Panc1 (cell line): Measurements from ENCODE around the gene PLEKHG7. TPM values are rescaled to one million over a fixed set of nuclear protein-coding genes. Genes with fewer than 3 reads are reported as not detected.

Source experiments
- ATAC-seq: fragments of 200-7000 bp; cut with Tn5 transposase; 2 replicates; pipeline ENCODE4 v1.9.1; 2020; ENCODE audit warnings: mild to moderate bottlenecking, moderate library complexity
- BruUV-seq: library from RNA; stranded (reverse); fragments of 400-500 nt; replicated peaks from 2 replicates; lab custom pipeline; 2021; lab: Mats Ljungman, UMichigan
- CTCF ChIA-PET: fragments of 300-600 bp; sonication (Branson Sonifier 250); formaldehyde crosslinking; loops from one replicate; lab custom pipeline; 2022; ENCODE audit warnings: antibody characterized with exemption; lab: Charles Lee
- POLR2A ChIA-PET: fragments of 300-600 bp; sonication (Branson Sonifier 250); formaldehyde crosslinking; loops from one replicate; lab custom pipeline; 2022; ENCODE audit warnings: antibody characterized with exemption; lab: Charles Lee
- DNase-seq: peaks from one replicate; pipeline ENCODE4 v3.0.0-alpha.2; 2010; ENCODE audit warnings: low read depth, low spot score
- H3K27ac ChIP-seq: 2 replicates; pipeline ENCODE4 v1.5.1; 2011; ENCODE audit warnings: mild to moderate bottlenecking, low read length, inconsistent platforms
- H3K27me3 ChIP-seq: fragments of 200-500 bp; sonication (Bioruptor generic); 2 replicates; pipeline ENCODE4 v1.6.0; 2014; ENCODE audit warnings: low read length, inconsistent platforms; ENCODE audit not compliant: control insufficient read depth, insufficient read depth
- H3K36me3 ChIP-seq: fragments of 200-500 bp; sonication (Bioruptor generic); 2 replicates; pipeline ENCODE4 v1.5.1; 2014; ENCODE audit warnings: inconsistent platforms, mild to moderate bottlenecking, low read length, moderate library complexity; ENCODE audit not compliant: control insufficient read depth, insufficient read depth
- H3K4me1 ChIP-seq: 2 replicates; pipeline ENCODE4 v1.5.1; 2011; ENCODE audit warnings: inconsistent platforms, mild to moderate bottlenecking, low read length, moderate library complexity; ENCODE audit not compliant: control insufficient read depth, insufficient read depth
- H3K4me3 ChIP-seq, 2 experiments: 2 replicates each; pipeline ENCODE4 v1.5.1; 2011 to 2012; ENCODE audit warnings: low read depth in 2 of 2, low read length in 2 of 2, mild to moderate bottlenecking in 2 of 2, inconsistent platforms in 1 of 2, moderate library complexity in 1 of 2
- H3K9me3 ChIP-seq: fragments of 200-500 bp; sonication (Bioruptor generic); 2 replicates; pipeline ENCODE4 v1.5.1; 2014; ENCODE audit warnings: low read depth, mild to moderate bottlenecking, inconsistent platforms, low read length, moderate library complexity; ENCODE audit not compliant: control insufficient read depth, insufficient read depth
- CTCF ChIP-seq: fragments of 450-650 bp; IDR thresholded peaks from 2 replicates; pipeline ENCODE4 v1.5.1; 2017; ENCODE audit warnings: mild to moderate bottlenecking
- POLR2AphosphoS5 ChIP-seq: IDR thresholded peaks from 2 replicates; pipeline ENCODE4 v1.6.1; 2012; ENCODE audit warnings: mild to moderate bottlenecking, low read depth, low read length, moderate library complexity
- REST ChIP-seq, 2 experiments: IDR thresholded peaks; 2 replicates each; pipeline ENCODE4 v1.6.1; 2011 to 2012; ENCODE audit warnings: low read depth in 2 of 2, control low read depth in 1 of 2, low read length in 1 of 2, mild to moderate bottlenecking in 1 of 2, moderate library complexity in 1 of 2; ENCODE audit not compliant: insufficient read depth in 1 of 2
- SIN3A ChIP-seq: IDR thresholded peaks from 2 replicates; pipeline ENCODE4 v1.6.1; 2012; ENCODE audit warnings: low read depth, mild to moderate bottlenecking, low read length, moderate library complexity, borderline replicate concordance; ENCODE audit not compliant: insufficient read depth
- TCF7L2 ChIP-seq: IDR thresholded peaks from 2 replicates; pipeline ENCODE4 v1.6.1; 2011; ENCODE audit warnings: mild to moderate bottlenecking, low read depth, low read length, inconsistent platforms
- in situ Hi-C: cut with HindIII; loops from 2 replicates; pipeline ENCODE4 v1.10.0; 2016; ENCODE audit warnings: low sequenced_read_pairs, low pct_unique_long_range_greater_than_20kb
- intact Hi-C: fragments of 100-400 bp; cut with micrococcal nuclease; formaldehyde crosslinking; loops from one replicate; pipeline ENCODE4 v1.10.0; 2022; ENCODE audit not compliant: unreplicated experiment
- total RNA-seq: library from RNA; stranded (reverse); gene quantifications from one replicate; pipeline ENCODE4 v1.2.1, GENCODE V29; 2021; ENCODE audit not compliant: unreplicated experiment

The PLEKHG7 gene
- total RNA-seq, 1 experiment from 2014 or later, result not detected

GRCh38 chr12:92722897-92723296, 20.1 kb downstream of the PLEKHG7 start:
- BruUV-seq, result no TSS peak
- DNase-seq (no peak), ATAC-seq (no peak)
- Histone ChIP-seq H3K27me3 (no peaks in the 10 kb centered on the region), H3K9me3 (no peaks in the 10 kb centered on the region), H3K4me3 (no peak overlapping the region), H3K27ac (no peak overlapping the region), H3K4me1 (no peaks in the 10 kb centered on the region), H3K36me3 (no peaks in the 10 kb centered on the region)
- intact Hi-C loops, result no loop called here
- TF ChIP-seq REST (IDR thresholded peaks at IDR 0.05; ENCODE audit: insufficient read depth in 1 of 2, low read depth in 2 of 2, low read length in 1 of 2), result no peak
- no peak for TF ChIP-seq SIN3A
- no peak for TF ChIP-seq TCF7L2
- TF ChIP-seq CTCF, result no peak
- TF ChIP-seq POLR2AphosphoS5, result no peak
- ChIA-PET CTCF (no interaction called here), POLR2A (no interaction called here)
- in situ Hi-C loops, result no loop called here

GRCh38 chr12:92726850-92727249, 24.1 kb downstream of the PLEKHG7 start:
- no peak overlapping the region for H3K4me3 ChIP-seq
- TF ChIP-seq REST (IDR thresholded peaks at IDR 0.05; ENCODE audit: insufficient read depth in 1 of 2, low read depth in 2 of 2, low read length in 1 of 2), result no peak
- no peak for TF ChIP-seq CTCF
- no peak for TF ChIP-seq SIN3A
- no peak for TF ChIP-seq POLR2AphosphoS5
- TF ChIP-seq TCF7L2, result no peak
- in situ Hi-C loops, result no loop called here
- ChIA-PET POLR2A (no interaction called here), CTCF (no interaction called here)
- no peak overlapping the region for H3K27ac ChIP-seq
- no peaks in the 10 kb centered on the region for H3K36me3 ChIP-seq
- intact Hi-C loops, result no loop called here
- H3K9me3 ChIP-seq, result no peaks in the 10 kb centered on the region
- no peaks in the 10 kb centered on the region for H3K4me1 ChIP-seq
- ATAC-seq, result no peak
- DNase-seq, result no peak
- no peaks in the 10 kb centered on the region for H3K27me3 ChIP-seq
- BruUV-seq, result no TSS peak
